NT2/D1 (cell line): ENCODE measurements around the gene ABCA13.

ENCODE experiments used
- SUZ12 ChIP-seq: IDR thresholded peaks from 2 replicates; pipeline ENCODE4 v1.6.1; 2011; ENCODE audit not compliant: insufficient read length, insufficient read depth; ENCODE audit errors: extremely low read depth
- YY1 ChIP-seq: IDR thresholded peaks from 2 replicates; pipeline ENCODE4 v1.6.1; 2011; ENCODE audit not compliant: insufficient read length, insufficient read depth

GRCh38 chr7:48305661-48306060 lies 134.4 kb downstream of the ABCA13 start:
- no peak for TF ChIP-seq SUZ12
- no peak for TF ChIP-seq YY1
